ENCODE measurements around the gene CMTR2.

GRCh38 chr16:71338193-71338592 is 49.0 kb upstream of the CMTR2 start:
- no peak for TF ChIP-seq POLR2AphosphoS5 (IDR thresholded peaks at IDR 0.05; ENCODE audit: low read depth, low read length)
- no peak for TF ChIP-seq POLR2A (IDR thresholded peaks at IDR 0.05; ENCODE audit: low read depth, low read length)
- TF ChIP-seq TAF1 (IDR thresholded peaks at IDR 0.05; ENCODE audit: low read depth, low read length), result no peak
- no peak for TF ChIP-seq SPI1 (IDR thresholded peaks at IDR 0.05; ENCODE audit: low read depth, low read length)
- no peak for TF ChIP-seq POU2F2 (IDR thresholded peaks at IDR 0.05; ENCODE audit: low read depth, low read length)
